Caco-2 (cell line): ENCODE results near the gene FGF3. TPM values are rescaled to one million over a fixed set of nuclear protein-coding genes. Genes with fewer than 3 reads are reported as not detected.

ENCODE experiments used
- BruUV-seq: library from RNA; stranded (reverse); fragments of 400-500 nt; replicated peaks from 2 replicates; lab custom pipeline; 2021; lab: Mats Ljungman, UMichigan
- CTCF ChIA-PET: fragments of 300-600 bp; sonication (Branson Sonifier 250); formaldehyde crosslinking; loops from one replicate; lab custom pipeline; 2022; ENCODE audit warnings: antibody characterized with exemption; lab: Charles Lee
- POLR2A ChIA-PET: fragments of 300-600 bp; sonication (Branson Sonifier 250); formaldehyde crosslinking; loops from one replicate; lab custom pipeline; 2022; ENCODE audit warnings: antibody characterized with exemption; lab: Charles Lee
- DNase-seq, 2 experiments: peaks; one replicate each; pipeline versions ENCODE4 v3.0.0 to v3.0.0-alpha.2; 2020 to 2022
- H3K27me3 ChIP-seq: replicated peaks from 2 replicates; pipeline ENCODE4 v1.6.0; 2011; ENCODE audit warnings: low read length; ENCODE audit not compliant: control insufficient read depth, insufficient read depth
- H3K36me3 ChIP-seq: 2 replicates; pipeline ENCODE4 v1.5.1; 2011; ENCODE audit warnings: low read length; ENCODE audit not compliant: control insufficient read depth, insufficient read depth
- H3K4me1 ChIP-seq: fragments of 250-450 bp; sonication (Bioruptor Pico); 2 replicates; pipeline ENCODE4 v1.5.1; 2020; ENCODE audit warnings: mild to moderate bottlenecking
- H3K4me3 ChIP-seq: 2 replicates; pipeline ENCODE4 v1.5.1; 2011; ENCODE audit warnings: low read depth, mild to moderate bottlenecking, control low read depth, low read length
- H3K9me3 ChIP-seq: fragments of 250-450 bp; sonication (Bioruptor Pico); 2 replicates; pipeline ENCODE4 v1.5.1; 2020; ENCODE audit warnings: mild to moderate bottlenecking, moderate library complexity
- H3K27ac Mint-ChIP-seq: one replicate; pipeline ENCODE4 v1.8.0; 2022; ENCODE audit warnings: mixed read lengths; ENCODE audit not compliant: unreplicated experiment
- H3K27me3 Mint-ChIP-seq: one replicate; pipeline ENCODE4 v1.8.0; 2022; ENCODE audit warnings: mixed read lengths; ENCODE audit not compliant: insufficient read depth, unreplicated experiment
- H3K36me3 Mint-ChIP-seq: one replicate; pipeline ENCODE4 v1.8.0; 2022; ENCODE audit warnings: mild to moderate bottlenecking, mixed read lengths; ENCODE audit not compliant: insufficient read depth, unreplicated experiment
- H3K4me1 Mint-ChIP-seq: one replicate; pipeline ENCODE4 v1.8.0; 2022; ENCODE audit warnings: low read depth, mixed read lengths; ENCODE audit not compliant: unreplicated experiment
- H3K4me3 Mint-ChIP-seq: one replicate; pipeline ENCODE4 v1.8.0; 2022; ENCODE audit warnings: mild to moderate bottlenecking, moderate library complexity, mixed read lengths; ENCODE audit not compliant: unreplicated experiment
- H3K9me3 Mint-ChIP-seq: one replicate; pipeline ENCODE4 v1.8.0; 2022; ENCODE audit warnings: mixed read lengths; ENCODE audit not compliant: unreplicated experiment
- CTCF ChIP-seq, 2 experiments: fragments of 200-600 bp in 1 of 2; IDR thresholded peaks; 1 replicate in 1 of 2; 2 replicates in 1 of 2; pipeline versions ENCODE4 v1.5.1 to v1.8.0; 2011 to 2022; ENCODE audit warnings: antibody characterized with exemption in 1 of 2, control low read depth in 1 of 2, inconsistent platforms in 1 of 2, low read depth in 1 of 2, low read length in 1 of 2, mild to moderate bottlenecking in 1 of 2, moderate library complexity in 1 of 2; ENCODE audit not compliant: insufficient read depth in 1 of 2, severe bottlenecking in 1 of 2, unreplicated experiment in 1 of 2
- intact Hi-C: fragments of 100-400 bp; cut with micrococcal nuclease; formaldehyde crosslinking; loops from one replicate; pipeline ENCODE4 v1.10.0; 2022; ENCODE audit not compliant: unreplicated experiment
- total RNA-seq: library from RNA; stranded (reverse); gene quantifications from 2 replicates; pipeline ENCODE4 v1.2.3, GENCODE V29; 2022

FGF3 gene
- total RNA-seq, 1 experiment from 2014 or later = not detected

- no peaks in the 10 kb centered on the region for H3K36me3 Mint-ChIP-seq
- 0 out of 2 replicates have a peak, but pooled peaks cover 8% of the 10 kb centered on the region for H3K9me3 ChIP-seq
- H3K4me3 ChIP-seq = no peak overlapping the region
- no TSS peak for BruUV-seq
- ChIA-PET CTCF (interaction anchor here (0.6 to 0.7 kb wide), 3 partner anchors 25 to 42 kb away, joined by 3 to 7 read pairs (median 3); no protein-coding TSS in a partner anchor), POLR2A (no interaction called here)
- H3K9me3 Mint-ChIP-seq = peaks cover 6% of the 10 kb centered on the region
- intact Hi-C loops = no loop called here
- no peaks in the 10 kb centered on the region for H3K4me1 Mint-ChIP-seq
- no peak overlapping the region for H3K27ac Mint-ChIP-seq
- TF ChIP-seq CTCF (IDR thresholded peaks at IDR 0.05; ENCODE audit: insufficient read depth in 1 of 2, low read depth in 1 of 2, low read length in 1 of 2, severe bottlenecking in 1 of 2, unreplicated experiment in 1 of 2) = no peak
- H3K36me3 ChIP-seq = no peaks in the 10 kb centered on the region
- peaks cover 2% of the 10 kb centered on the region; the same call in 1 of the 2 replicates for H3K27me3 ChIP-seq
- DNase-seq = peak in 1 of 2 experiments; percentile 36
- H3K4me3 Mint-ChIP-seq = no peak overlapping the region
- H3K27me3 Mint-ChIP-seq = peaks cover 5% of the 10 kb centered on the region
- no peaks in the 10 kb centered on the region for H3K4me1 ChIP-seq
These were observed 23.7 kb upstream of the FGF3 start for GRCh38 chr11:69842746-69843528.

GRCh38 chr11:69841859-69842698 lies 22.9 kb upstream of the FGF3 start:
- TF ChIP-seq CTCF (IDR thresholded peaks at IDR 0.05; ENCODE audit: insufficient read depth in 1 of 2, low read depth in 1 of 2, low read length in 1 of 2, severe bottlenecking in 1 of 2, unreplicated experiment in 1 of 2) = peak; percentile 46 to 66
- no peak overlapping the region for H3K4me3 ChIP-seq
- Mint-ChIP-seq H3K4me1 (no peaks in the 10 kb centered on the region), H3K27me3 (peaks cover 5% of the 10 kb centered on the region), H3K36me3 (no peaks in the 10 kb centered on the region), H3K27ac (no peak overlapping the region), H3K4me3 (no peak overlapping the region), H3K9me3 (peaks cover 6% of the 10 kb centered on the region)
- H3K36me3 ChIP-seq = no peaks in the 10 kb centered on the region
- intact Hi-C loops = no loop called here
- ChIA-PET POLR2A (no interaction called here), CTCF (interaction anchor here (0.6 to 0.7 kb wide), 2 partner anchors 24 to 41 kb away, joined by 3 read pairs; no protein-coding TSS in a partner anchor)
- H3K4me1 ChIP-seq = no peaks in the 10 kb centered on the region
- H3K9me3 ChIP-seq = 0 out of 2 replicates have a peak, but pooled peaks cover 8% of the 10 kb centered on the region
- no TSS peak for BruUV-seq
- DNase-seq = peak in 1 of 2 experiments; percentile 48
- peaks cover 2% of the 10 kb centered on the region; the same call in 1 of the 2 replicates for H3K27me3 ChIP-seq
